Cerebellar cortex (tissue), 1 donor: ENCODE results near the gene SLC66A2.
A peak's percentile ranks its signal among the peaks of the same experiment; 100 is the strongest.

Source experiments
- DNase-seq: peaks from one replicate; pipeline ENCODE4 v3.0.0-alpha.2; 2015; ENCODE audit warnings: low spot score

Gene SLC66A2

DNA sequence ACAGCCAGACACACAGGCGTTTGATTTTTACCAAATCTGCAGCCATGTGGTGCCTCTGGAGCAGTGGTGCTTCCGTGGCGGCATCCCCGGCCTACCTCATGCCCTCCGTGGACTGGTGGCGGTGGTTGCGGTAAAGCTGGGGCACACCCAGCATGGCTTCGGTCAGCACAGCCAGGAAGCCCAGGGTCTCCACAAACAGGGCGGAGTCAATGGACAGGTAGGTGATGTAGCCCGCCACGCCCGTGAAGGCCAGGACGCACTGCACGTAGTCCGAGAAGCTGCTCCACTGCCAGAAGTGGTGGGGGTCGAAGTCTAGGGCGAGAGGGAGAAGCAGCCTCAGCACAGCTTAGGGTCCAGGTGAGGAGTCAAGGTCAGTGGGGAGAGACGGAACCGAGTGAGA lies 32.4 kb downstream of the SLC66A2 start:
- no peak for DNase-seq

GRCh38 chr18:79918615-79919011 lies 32.8 kb downstream of the SLC66A2 start:
- no peak for DNase-seq

- DNase-seq, result no peak
Observed at GRCh38 chr18:79917853-79918614, 33.4 kb downstream of the SLC66A2 start.

DNA sequence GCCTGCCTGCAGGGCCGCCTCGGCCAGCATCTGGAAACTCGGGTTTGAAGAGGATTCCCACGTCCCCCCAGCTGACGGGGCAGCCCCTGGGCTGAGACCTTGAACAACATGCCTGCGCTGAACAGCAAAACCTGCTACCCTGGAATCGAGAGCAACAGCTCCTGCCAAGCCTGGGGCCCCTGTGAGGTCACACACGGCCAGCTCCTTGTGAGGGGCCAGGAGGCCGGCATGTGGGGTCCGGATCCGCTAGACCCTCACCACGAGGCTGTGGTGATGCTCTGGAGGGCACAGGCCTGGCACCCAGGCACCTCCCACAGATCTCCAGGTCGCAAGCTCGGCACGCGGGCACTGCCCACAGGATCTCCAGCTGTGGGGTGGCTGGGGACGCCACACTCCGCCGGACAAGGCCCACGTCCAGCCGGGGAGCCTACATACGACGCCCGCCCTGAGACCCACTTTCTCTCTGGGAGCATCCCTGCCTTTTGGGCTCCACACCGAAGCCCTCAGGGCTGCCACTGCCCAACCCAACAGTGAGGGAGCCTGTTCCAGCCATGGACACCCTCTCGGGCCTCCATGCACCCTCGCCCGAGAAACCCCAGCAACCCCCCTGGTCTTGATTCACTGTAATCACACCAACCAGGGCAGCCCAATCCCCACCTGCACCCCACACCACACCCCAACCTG lies 34.1 kb downstream of the SLC66A2 start:
- DNase-seq, result no peak

DNA sequence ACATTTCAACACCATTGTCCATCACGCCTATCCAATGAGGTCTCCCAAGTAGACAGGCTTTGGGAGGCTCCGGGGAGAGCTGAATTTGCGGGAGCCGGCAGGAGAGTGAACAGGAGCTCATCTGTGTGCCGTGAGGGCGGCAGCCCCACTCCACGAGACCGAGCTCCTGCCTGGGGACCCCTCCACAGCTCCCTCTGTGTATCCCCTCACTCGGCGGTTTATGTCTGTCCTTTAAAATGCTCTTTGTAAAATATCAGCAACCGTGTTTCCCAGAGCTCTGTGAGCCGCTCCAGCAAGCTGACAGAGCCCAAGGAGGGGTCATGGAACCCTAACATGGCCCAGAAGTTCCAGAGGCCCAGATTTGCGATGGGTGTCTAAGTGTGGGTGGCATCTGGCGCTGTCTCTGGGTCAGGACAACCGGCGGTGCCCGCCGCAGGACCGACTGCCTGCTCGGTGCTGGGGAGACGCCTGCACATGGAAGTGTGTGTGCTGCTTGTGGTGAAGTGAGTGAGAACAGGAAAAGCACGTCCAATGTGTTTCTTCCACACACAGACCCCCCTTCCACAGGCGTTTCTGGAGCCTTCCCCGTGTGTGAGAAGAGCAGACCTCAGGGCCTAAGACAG lies 34.8 kb downstream of the SLC66A2 start:
- DNase-seq, result no peak

DNA sequence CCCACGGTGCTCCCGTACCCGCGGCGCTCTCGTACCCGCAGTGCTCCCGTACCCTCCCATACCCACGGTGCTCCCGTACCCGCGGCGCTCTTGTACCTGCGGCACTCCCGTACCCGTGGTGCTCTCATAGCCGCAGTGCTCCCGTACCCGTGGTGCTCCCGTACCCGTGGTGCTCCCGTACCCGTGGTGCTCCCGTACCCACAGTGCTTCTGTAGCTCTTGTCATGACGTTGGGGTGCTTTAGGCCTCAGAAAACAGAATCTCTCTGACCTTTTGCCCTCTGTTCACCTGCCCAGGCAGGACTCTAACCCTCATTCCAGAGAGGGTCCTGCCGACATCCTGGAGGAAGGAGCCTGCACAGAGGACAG lies 35.3 kb downstream of the SLC66A2 start:
- DNase-seq, result no peak

DNA sequence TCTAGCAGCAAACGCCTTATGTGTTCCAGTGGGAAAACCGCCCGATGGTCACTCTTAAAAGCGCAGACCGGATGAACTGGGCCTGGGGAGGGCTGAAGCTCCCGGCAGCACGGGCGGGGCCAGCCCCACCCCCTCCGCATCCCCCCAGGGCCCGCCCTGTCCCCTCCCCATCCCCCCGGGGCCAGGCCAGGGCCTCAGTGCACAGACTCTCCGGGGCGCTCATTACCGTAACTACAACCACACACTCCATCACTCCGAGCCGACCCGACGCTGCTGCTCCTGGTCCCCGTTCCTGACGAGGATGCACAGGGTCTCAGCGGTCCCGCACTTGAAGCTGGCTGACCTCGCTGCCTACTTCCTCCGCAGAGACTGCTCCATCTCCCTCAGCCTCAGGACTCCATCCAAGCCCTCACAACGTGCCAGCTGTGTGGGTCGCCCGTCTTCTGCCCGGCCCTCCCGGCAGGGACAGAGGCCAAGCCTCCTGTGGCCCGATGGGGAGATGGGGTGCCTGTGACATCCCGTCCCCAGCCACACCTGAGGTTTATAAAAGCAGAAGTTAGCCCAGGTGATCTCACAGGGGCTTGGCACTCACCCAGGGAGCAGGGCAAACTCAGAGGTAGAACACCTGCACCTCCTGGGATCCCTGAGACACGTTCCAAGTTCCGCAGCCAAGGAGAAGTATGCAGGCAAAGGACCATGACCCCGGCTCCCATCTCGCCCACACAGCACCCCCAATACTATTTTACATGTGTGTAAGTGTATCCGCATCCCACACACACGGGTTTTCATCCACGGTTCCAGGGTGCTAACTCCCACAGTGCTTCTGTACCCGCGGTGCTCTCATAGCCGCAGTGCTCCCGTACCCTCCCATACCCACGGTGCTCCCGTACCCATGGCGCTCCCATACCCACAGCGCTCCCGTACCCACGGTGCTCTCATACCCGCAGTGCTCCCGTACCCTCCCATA lies 36.0 kb downstream of the SLC66A2 start:
- DNase-seq, result no peak

- DNase-seq, result no peak
Observed at GRCh38 chr18:79914614-79915160, 36.8 kb downstream of the SLC66A2 start.

DNA sequence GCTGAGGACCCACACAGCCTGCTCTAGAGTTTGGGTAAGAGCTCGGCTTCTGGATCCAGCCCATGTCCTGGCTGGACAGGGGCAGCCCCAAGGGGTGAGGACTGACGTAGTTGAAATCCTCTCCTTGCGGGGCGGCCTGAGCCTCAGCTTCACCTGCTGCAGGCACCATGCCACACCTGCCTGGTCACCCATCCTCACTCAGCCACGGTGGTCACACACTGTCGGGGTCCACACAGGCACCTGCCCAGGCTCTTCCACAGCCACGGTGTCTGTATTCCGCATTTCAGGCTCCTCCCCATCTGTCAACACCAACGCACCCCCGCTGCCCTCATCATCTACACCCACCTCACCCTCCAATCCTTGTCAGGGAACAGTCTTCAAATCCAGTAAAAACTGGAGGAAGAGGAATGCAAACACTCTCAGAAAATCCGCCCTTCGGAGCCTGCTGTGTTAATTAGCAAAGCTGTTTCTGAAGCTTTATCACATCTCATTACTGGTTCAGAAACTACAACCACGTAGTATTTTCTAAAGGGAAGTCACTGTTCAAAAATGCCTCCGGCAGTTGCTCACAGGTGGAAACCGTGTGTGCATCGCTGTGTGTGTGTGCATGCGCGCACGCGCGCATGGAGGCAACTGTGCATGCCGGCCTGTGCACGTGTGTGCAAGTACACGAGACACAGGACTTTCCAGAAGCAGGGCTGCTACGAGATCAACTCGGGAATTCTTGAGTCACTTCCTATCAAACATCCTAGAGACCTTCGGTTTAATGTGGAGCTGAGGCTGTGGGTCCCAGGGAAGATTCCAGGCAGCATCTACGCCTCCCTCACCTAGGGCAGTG lies 38.2 kb downstream of the SLC66A2 start:
- DNase-seq, result no peak

DNA sequence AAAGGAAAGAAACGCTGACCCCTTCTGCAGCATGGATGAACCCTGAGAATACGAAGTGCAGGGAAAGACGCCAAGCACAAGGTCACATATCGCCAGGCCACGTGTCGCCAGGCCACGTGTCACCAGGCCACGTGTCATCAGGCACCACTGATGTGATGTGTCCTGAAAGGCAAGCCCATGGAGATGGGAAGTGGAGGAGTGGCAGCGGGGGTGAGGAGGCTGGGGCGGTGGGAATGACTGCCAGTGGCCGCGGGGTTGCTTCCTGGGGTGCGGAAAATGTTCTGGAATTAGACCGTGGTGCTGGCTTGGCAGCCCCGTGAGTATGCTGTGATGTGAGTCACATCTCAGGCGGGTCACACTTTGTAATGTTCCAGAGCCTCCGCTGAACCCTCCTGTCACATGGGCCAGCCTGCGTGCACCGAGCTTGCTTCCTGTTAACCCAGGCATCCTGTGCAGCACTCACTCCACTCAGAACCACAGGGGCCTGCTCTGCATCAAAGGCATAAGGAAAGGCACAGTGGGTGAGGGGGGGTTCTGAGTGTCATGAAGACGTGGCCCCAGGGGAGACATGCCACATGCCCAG lies 39.0 kb downstream of the SLC66A2 start:
- DNase-seq, result peak; percentile 65

- DNase-seq, result peak; percentile 54
Observed at GRCh38 chr18:79911344-79912270, 39.8 kb downstream of the SLC66A2 start.

GRCh38 chr18:79910563-79911343 lies 40.7 kb downstream of the SLC66A2 start:
- DNase-seq, result no peak

GRCh38 chr18:79906706-79907105 lies 44.7 kb downstream of the SLC66A2 start:
- no peak for DNase-seq

DNA sequence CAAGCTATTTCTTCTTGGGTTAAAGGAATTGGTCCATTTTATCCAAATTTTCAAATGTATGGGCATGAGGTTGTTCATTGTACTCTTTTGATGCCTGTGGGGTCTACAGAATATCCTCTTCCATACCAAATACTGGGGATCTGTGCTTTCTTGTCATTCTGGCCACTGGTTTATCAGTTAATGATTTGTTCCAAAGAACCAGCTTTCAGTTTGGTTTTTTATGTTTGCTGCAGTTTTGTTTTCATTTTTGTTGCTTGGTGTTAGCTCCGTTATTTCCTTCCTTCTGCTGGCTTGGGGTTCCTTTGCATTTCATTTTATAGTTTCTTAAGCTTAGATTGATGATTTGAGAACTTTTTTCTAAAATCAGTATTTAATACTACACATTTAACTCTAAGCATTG lies 45.5 kb downstream of the SLC66A2 start:
- no peak for DNase-seq

DNA sequence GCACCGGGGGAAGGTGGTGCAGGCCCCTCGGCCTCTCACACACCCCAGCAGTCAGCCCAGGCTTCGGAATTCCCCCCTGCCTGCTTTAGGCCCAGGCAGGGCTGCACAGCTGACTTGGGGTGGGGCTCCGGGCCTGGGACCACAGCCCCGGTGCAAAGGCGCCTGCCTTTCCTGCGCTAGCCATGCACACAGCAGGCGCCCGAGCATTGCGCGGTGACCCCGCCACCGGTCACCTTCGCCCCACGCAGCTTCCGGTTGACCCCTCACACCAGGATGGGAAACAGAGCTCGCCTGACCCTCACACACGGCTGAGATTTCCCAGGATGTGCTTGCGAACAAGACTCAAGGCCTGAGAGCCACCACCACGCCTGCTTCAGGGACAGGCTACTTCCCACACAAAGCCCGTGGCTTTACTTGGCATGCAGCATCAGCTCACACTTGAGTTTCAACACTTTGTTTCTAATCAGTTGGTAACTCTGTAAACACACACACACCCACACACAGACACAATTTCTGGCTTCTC lies 46.0 kb downstream of the SLC66A2 start:
- DNase-seq, result no peak

DNA sequence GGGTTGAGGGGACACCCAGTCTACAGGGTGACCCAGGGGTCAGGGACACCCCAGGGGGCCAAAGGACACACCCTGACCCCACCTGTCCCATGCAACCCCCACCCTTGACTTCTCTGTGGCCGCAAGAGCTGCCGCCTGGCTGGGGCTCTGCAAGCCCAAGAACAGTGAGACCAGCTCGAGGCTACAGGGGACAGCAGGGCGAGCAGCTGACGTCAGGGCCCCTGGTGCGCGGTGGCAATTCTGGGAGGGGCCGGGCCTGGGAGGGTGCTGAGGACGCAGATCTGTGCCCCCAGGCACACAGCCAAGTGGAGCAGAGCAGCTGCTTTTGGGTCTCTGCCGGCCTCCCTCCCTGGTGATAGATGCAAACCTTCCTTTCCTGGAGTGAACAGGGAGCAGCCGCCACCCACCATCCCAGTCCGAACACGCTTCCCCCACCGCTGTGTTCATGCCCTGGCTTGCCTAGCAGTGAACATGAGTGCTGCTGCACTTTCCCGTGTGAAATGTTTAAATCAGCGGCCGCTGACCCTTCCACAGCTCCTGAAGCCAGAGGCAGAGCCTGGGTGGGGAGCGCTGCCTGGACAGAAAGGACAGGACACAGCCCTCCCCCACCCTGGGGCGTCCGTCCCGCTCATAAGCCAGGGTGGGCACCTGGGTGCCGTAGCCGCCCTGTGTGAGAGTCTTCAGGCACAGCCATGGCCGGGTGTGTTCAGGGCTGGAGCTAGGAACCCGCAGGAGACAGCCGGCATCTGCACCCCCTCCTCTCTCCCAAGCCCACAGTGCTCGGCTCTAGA lies 46.9 kb downstream of the SLC66A2 start:
- DNase-seq, result no peak

DNA sequence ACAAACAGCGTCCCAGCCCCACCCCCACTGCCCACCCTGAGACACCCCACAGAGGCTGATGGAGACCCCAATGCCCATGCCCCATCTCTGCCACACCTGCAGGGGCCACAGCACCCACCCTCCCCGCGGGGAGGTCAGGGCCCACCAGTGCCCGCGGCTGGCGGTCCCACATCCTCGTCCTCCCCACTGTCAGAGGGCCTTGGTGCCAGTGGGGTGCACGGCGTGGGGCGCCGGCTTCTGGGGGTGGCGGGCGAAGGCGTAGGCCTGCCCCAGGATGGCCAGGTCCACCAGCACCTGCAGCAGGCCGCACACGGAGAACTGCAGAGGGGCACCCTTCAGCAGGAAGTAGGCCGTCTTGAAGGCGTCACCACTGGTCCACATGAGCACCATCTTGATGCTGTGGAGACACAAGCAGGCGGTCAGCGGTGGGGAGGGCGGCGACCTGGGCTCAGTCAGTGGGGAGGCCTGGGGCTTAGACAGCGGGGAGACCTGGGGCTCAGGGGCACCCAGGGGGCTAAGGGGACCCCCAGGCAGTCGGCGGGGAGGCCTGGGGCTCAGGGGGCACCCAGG lies 47.6 kb downstream of the SLC66A2 start:
- DNase-seq, result no peak
